Dendritic cell treated with granulocyte-macrophage colony-stimulating factor and Interleukin-4, amounts not matched to agents 40 ng/mL and 50 ng/mL, for 4 days (primary cell): Measurements from ENCODE around the gene C15orf40.
A peak's percentile ranks its signal among the peaks of the same experiment; 100 is the strongest.
"Not testable (repeated sequence)": the region's sequence is repeated elsewhere in the genome, so short reads cannot be mapped to it uniquely, and the experiment has no call there.

ENCODE experiments used
- H3K27ac Mint-ChIP-seq: one replicate; pipeline ENCODE4 v1.8.0; 2022; ENCODE audit warnings: mild to moderate bottlenecking, mixed read lengths
- H3K27me3 Mint-ChIP-seq: one replicate; pipeline ENCODE4 v1.8.0; 2022; ENCODE audit warnings: mild to moderate bottlenecking, mixed read lengths
- H3K36me3 Mint-ChIP-seq: one replicate; pipeline ENCODE4 v1.8.0; 2022; ENCODE audit warnings: low read depth, mixed read lengths
- H3K4me1 Mint-ChIP-seq: one replicate; pipeline ENCODE4 v1.8.0; 2022; ENCODE audit warnings: low read depth, mixed read lengths
- H3K4me3 Mint-ChIP-seq: one replicate; pipeline ENCODE4 v1.8.0; 2022; ENCODE audit warnings: mild to moderate bottlenecking, moderate library complexity, mixed read lengths
- H3K9me3 Mint-ChIP-seq: one replicate; pipeline ENCODE4 v1.8.0; 2022; ENCODE audit warnings: mixed read lengths
- intact Hi-C: fragments of 100-400 bp; cut with micrococcal nuclease; formaldehyde crosslinking; loops from one replicate; pipeline ENCODE4 v1.15.0; 2022

The C15orf40 gene

DNA sequence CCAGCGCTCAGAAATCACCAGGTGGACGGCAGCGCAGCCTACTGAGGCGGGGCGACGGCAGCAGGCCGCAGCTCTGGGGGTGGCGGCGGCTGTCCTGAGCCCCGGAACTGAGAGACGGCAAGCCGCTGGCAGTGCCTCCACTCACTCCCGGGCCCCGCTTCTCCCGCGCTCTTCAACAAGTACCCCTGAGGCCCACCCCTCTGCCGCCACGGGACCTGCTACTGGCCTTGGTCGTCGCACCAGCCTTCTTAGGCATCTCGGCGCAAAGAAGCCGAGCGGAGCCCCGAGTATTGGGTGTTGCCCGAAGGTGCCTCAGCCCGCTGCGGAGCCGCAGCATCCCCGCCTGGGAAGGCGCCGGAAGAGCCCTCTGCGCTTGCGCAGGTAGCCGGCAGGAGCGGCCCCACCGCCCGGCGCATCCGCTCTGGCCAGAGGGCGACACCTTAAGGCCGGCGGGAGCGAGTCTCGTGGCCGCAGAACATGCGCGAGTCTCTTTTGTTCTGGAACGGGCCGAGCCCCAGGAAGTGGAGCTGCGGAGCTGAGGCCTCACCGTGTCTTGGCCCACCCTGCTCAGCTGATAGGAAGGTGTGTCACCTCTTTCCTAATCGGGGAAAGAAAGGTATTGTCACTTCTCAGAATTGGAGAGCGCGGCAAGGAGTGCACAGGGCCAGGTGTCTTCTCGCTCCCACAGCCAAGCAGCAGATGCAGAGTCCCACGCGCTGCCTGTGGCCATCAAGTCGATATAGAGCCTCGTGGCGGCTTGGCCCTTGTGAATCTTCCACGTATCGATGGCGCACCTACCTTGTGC is at the start of gene C15orf40:
Gene C15orf40, minus strand, starts transcription at position 369 of the 805 bp plus-strand sequence. Its CDS starts 32 bp downstream, at position 337.
- H3K4me1 Mint-ChIP-seq = peaks cover 40% of the 10 kb centered on the region
- H3K27ac Mint-ChIP-seq = peak within 1 kb of the TSS; percentile 87
- peak within 1 kb of the TSS; percentile 94 for H3K4me3 Mint-ChIP-seq
- no peaks in the 10 kb centered on the region for H3K9me3 Mint-ChIP-seq
- no peaks in the 10 kb centered on the region for H3K27me3 Mint-ChIP-seq
- peaks cover 43% of the 10 kb centered on the region for H3K36me3 Mint-ChIP-seq
- intact Hi-C loops = loop anchor here (2.0 to 5.0 kb wide), 3 partner anchors 55 to 196 kb away; partner anchors contain the start of genes BTBD1, HDGFL3 and TM6SF1

- no peaks in the 10 kb centered on the region for H3K27me3 Mint-ChIP-seq
- no peak overlapping the region for H3K27ac Mint-ChIP-seq
- peaks cover 39% of the 10 kb centered on the region for H3K36me3 Mint-ChIP-seq
- intact Hi-C loops = no loop called here
- peaks cover 12% of the 10 kb centered on the region for H3K4me1 Mint-ChIP-seq
- H3K9me3 Mint-ChIP-seq = no peaks in the 10 kb centered on the region
- no peak overlapping the region for H3K4me3 Mint-ChIP-seq
Observed at GRCh38 chr15:83057696-83058376, 46.4 kb upstream of the C15orf40 start.

DNA sequence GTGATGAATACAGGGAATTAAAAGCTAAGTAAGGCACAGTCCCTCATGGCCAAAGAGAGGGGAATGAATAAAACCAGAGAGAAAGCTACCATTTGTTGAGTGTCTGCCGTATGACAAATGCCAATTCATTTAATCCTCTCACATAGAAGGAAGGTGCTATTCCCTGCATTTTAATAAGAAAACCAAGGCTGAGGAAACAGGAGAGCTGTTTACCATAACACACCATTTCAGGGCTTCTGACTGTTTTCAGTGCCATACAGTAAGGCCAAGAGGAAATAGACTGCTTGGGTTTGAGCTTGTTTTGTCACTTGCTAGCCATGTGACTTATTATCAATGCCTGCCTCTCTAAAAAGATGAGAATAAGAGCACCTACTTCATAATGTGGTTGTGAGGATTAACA is 45.6 kb upstream of the C15orf40 start:
- Mint-ChIP-seq H3K36me3 (peaks cover 40% of the 10 kb centered on the region), H3K9me3 (no peaks in the 10 kb centered on the region), H3K4me3 (no peak overlapping the region), H3K4me1 (peaks cover 12% of the 10 kb centered on the region), H3K27me3 (no peaks in the 10 kb centered on the region), H3K27ac (no peak overlapping the region)
- intact Hi-C loops = no loop called here

- intact Hi-C loops = no loop called here
- no peak overlapping the region for H3K27ac Mint-ChIP-seq
- H3K36me3 Mint-ChIP-seq = peaks cover 70% of the 10 kb centered on the region
- H3K9me3 Mint-ChIP-seq = no peaks in the 10 kb centered on the region
- H3K4me1 Mint-ChIP-seq = peaks cover 15% of the 10 kb centered on the region
- no peaks in the 10 kb centered on the region for H3K27me3 Mint-ChIP-seq
- H3K4me3 Mint-ChIP-seq = no peak overlapping the region
Observed at GRCh38 chr15:83053151-83053550, 41.7 kb upstream of the C15orf40 start.

- Mint-ChIP-seq H3K4me1 (peaks cover 5% of the 10 kb centered on the region), H3K9me3 (no peaks in the 10 kb centered on the region), H3K27ac (no peak overlapping the region), H3K36me3 (peaks cover 88% of the 10 kb centered on the region), H3K27me3 (no peaks in the 10 kb centered on the region), H3K4me3 (no peak overlapping the region)
- intact Hi-C loops = no loop called here
Observed at GRCh38 chr15:83046558-83047127, 35.2 kb upstream of the C15orf40 start.

- H3K9me3 Mint-ChIP-seq = no peaks in the 10 kb centered on the region
- no peak overlapping the region for H3K27ac Mint-ChIP-seq
- intact Hi-C loops = no loop called here
- no peak overlapping the region for H3K4me3 Mint-ChIP-seq
- peaks cover 97% of the 10 kb centered on the region for H3K36me3 Mint-ChIP-seq
- H3K27me3 Mint-ChIP-seq = no peaks in the 10 kb centered on the region
- peaks cover 13% of the 10 kb centered on the region for H3K4me1 Mint-ChIP-seq
Observed at GRCh38 chr15:83044156-83044555, 32.7 kb upstream of the C15orf40 start.

GRCh38 chr15:83039206-83039605 is 27.8 kb upstream of the C15orf40 start:
- Mint-ChIP-seq H3K27ac (no peak overlapping the region), H3K4me1 (peaks cover 15% of the 10 kb centered on the region), H3K27me3 (no peaks in the 10 kb centered on the region), H3K9me3 (no peaks in the 10 kb centered on the region), H3K4me3 (no peak overlapping the region), H3K36me3 (peaks cover 91% of the 10 kb centered on the region)
- intact Hi-C loops = no loop called here

- H3K36me3 Mint-ChIP-seq = peaks cover 88% of the 10 kb centered on the region
- no peaks in the 10 kb centered on the region for H3K9me3 Mint-ChIP-seq
- intact Hi-C loops = no loop called here
- no peak overlapping the region for H3K27ac Mint-ChIP-seq
- no peaks in the 10 kb centered on the region for H3K27me3 Mint-ChIP-seq
- H3K4me1 Mint-ChIP-seq = peaks cover 15% of the 10 kb centered on the region
- no peak overlapping the region for H3K4me3 Mint-ChIP-seq
Observed at GRCh38 chr15:83036253-83036652, 24.8 kb upstream of the C15orf40 start.

DNA sequence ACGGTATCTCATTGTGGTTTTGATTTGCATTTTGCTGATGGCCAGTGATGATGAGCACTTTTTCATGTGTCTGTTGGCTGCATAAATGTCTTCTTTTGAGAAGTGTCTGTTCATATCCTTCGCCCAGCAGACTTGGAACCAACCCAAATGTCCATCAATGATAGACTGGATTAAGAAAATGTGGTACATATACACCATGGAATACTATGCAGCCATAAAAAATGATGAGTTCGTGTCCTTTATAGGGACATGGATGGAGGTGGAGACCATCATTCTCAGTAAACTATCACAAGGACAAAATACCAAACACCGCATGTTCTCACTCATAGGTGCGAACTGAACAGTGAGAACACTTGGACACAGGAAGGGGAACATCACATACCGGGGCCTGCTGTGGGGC is 19.8 kb upstream of the C15orf40 start:
- H3K4me3 Mint-ChIP-seq, intact Hi-C loops, H3K4me1 Mint-ChIP-seq, H3K27ac Mint-ChIP-seq, H3K9me3 Mint-ChIP-seq, H3K27me3 Mint-ChIP-seq: not testable (repeated sequence)
- H3K36me3 Mint-ChIP-seq = peaks cover 83% of the 10 kb centered on the region

GRCh38 chr15:83030021-83030420 is 18.6 kb upstream of the C15orf40 start:
- Mint-ChIP-seq H3K27me3 (no peaks in the 10 kb centered on the region), H3K36me3 (peaks cover 81% of the 10 kb centered on the region), H3K4me1 (no peaks in the 10 kb centered on the region), H3K9me3 (no peaks in the 10 kb centered on the region), H3K27ac (no peak overlapping the region), H3K4me3 (no peak overlapping the region)
- intact Hi-C loops = no loop called here

DNA sequence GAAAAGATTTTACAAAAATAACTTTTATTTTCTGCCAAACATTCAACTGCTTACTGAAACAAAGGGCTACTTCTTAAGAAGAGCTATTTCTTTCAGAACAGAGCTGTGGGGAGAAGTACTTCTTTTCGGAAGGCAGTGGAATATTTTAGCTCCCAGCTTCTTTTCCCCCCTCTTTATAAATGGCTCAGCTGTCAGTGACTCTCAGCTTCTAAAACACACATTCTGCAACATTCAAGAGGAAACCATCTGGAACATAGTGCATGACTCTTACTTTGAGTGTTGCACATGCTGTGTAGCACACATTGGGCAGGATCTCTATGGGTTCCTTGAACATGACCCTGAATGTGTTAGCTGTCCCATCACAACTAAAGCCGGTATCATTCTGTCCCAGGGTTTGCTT is 7.0 kb upstream of the C15orf40 start:
- H3K27ac Mint-ChIP-seq = no peak overlapping the region
- no peaks in the 10 kb centered on the region for H3K9me3 Mint-ChIP-seq
- intact Hi-C loops = no loop called here
- peaks cover 42% of the 10 kb centered on the region for H3K36me3 Mint-ChIP-seq
- no peak overlapping the region for H3K4me3 Mint-ChIP-seq
- H3K27me3 Mint-ChIP-seq = no peaks in the 10 kb centered on the region
- H3K4me1 Mint-ChIP-seq = peaks cover 16% of the 10 kb centered on the region

GRCh38 chr15:83016906-83017305 is 5.5 kb upstream of the C15orf40 start:
- H3K4me1 Mint-ChIP-seq = peaks cover 29% of the 10 kb centered on the region
- no peak overlapping the region for H3K27ac Mint-ChIP-seq
- H3K9me3 Mint-ChIP-seq = no peaks in the 10 kb centered on the region
- H3K27me3 Mint-ChIP-seq = no peaks in the 10 kb centered on the region
- intact Hi-C loops = no loop called here
- H3K36me3 Mint-ChIP-seq = peaks cover 42% of the 10 kb centered on the region
- no peak overlapping the region for H3K4me3 Mint-ChIP-seq

DNA sequence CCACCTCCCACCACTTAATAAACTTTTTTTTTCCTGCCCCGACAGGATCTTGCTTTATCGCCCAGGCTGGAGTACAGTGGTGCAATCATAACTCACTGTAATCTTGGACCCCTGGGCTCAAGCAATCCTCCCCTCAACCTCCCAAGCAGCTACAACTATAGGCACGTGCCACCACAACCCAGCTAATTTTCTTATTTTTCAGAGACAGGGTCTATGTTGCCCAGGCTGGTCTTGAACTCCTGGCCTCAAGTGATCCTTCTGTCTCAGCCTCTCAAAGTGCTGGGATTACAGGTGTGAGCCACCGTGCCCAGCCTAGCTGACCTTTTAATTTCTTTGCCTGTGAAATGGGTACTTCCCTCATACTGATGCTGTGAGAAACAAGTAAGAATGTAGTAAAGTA is 3.9 kb upstream of the C15orf40 start:
- Mint-ChIP-seq H3K36me3 (peaks cover 42% of the 10 kb centered on the region), H3K27ac (no peak overlapping the region), H3K27me3 (no peaks in the 10 kb centered on the region), H3K9me3 (no peaks in the 10 kb centered on the region), H3K4me3 (no peak overlapping the region), H3K4me1 (peaks cover 39% of the 10 kb centered on the region)
- intact Hi-C loops = no loop called here

GRCh38 chr15:83014205-83014653 is 2.8 kb upstream of the C15orf40 start:
- H3K4me1 Mint-ChIP-seq = peaks cover 43% of the 10 kb centered on the region
- no peak overlapping the region for H3K27ac Mint-ChIP-seq
- no peaks in the 10 kb centered on the region for H3K9me3 Mint-ChIP-seq
- no peaks in the 10 kb centered on the region for H3K27me3 Mint-ChIP-seq
- intact Hi-C loops = loop anchor here (5.0 kb wide), 2 partner anchors 93 to 193 kb away; partner anchors contain the start of genes HDGFL3 and TM6SF1
- peaks cover 38% of the 10 kb centered on the region for H3K36me3 Mint-ChIP-seq
- no peak overlapping the region for H3K4me3 Mint-ChIP-seq
